Common myeloid progenitor, CD34-positive (primary cell): ENCODE data around the gene PCTP.

Experiments
- CTCF ChIA-PET: fragments of 350-600 bp; sonication (Branson Sonifier 250); formaldehyde crosslinking; loops from one replicate; lab custom pipeline; 2021; ENCODE audit warnings: antibody characterized with exemption; lab: Charles Lee
- POLR2A ChIA-PET: fragments of 350-600 bp; sonication (Branson Sonifier 250); formaldehyde crosslinking; loops from one replicate; lab custom pipeline; 2021; ENCODE audit warnings: antibody characterized with exemption; lab: Charles Lee
- DNase-seq, 3 donors: peaks; one replicate each; pipeline versions ENCODE4 v3.0.0 to v3.0.0-alpha.2; 2013
- H3K27ac ChIP-seq, 2 experiments: 1 replicate in 1 of 2; 2 replicates in 1 of 2; pipeline ENCODE4 v1.7.0; 2013; ENCODE audit warnings: inconsistent platforms in 2 of 2, low read length in 2 of 2, mild to moderate bottlenecking in 2 of 2, low read depth in 1 of 2, moderate library complexity in 1 of 2; ENCODE audit not compliant: severe bottlenecking in 2 of 2, insufficient read depth in 1 of 2, poor library complexity in 1 of 2
- H3K27me3 ChIP-seq, 5 experiments: replicated peaks in 2 of 5; 1 replicate in 3 of 5; 2 replicates in 2 of 5; pipeline versions ENCODE4 v1.6.1 to v1.7.0; 2013; ENCODE audit warnings: low read length in 4 of 5, mild to moderate bottlenecking in 2 of 5, moderate library complexity in 2 of 5, inconsistent platforms in 1 of 5; ENCODE audit not compliant: insufficient read depth in 5 of 5, control insufficient read depth in 4 of 5
- H3K36me3 ChIP-seq, 4 experiments: 1 replicate in 2 of 4; 2 replicates in 2 of 4; pipeline versions ENCODE4 v1.6.1 to v1.7.0; 2013; ENCODE audit warnings: low read length in 3 of 4, control low read depth in 1 of 4, mild to moderate bottlenecking in 1 of 4; ENCODE audit not compliant: control insufficient read depth in 4 of 4, insufficient read depth in 4 of 4
- H3K4me1 ChIP-seq, 4 experiments: 1 replicate in 3 of 4; 2 replicates in 1 of 4; pipeline versions ENCODE4 v1.6.1 to v1.7.1; 2013; ENCODE audit warnings: low read length in 3 of 4, mild to moderate bottlenecking in 3 of 4, control low read depth in 1 of 4, inconsistent platforms in 1 of 4, moderate library complexity in 1 of 4; ENCODE audit not compliant: control insufficient read depth in 4 of 4, insufficient read depth in 4 of 4; ENCODE audit errors: control extremely low read depth in 1 of 4
- H3K4me3 ChIP-seq, 7 experiments: 1 replicate in 4 of 7; 2 replicates in 3 of 7; pipeline versions ENCODE4 v1.5.1 to v1.7.0; 2013; ENCODE audit warnings: mild to moderate bottlenecking in 7 of 7, low read length in 6 of 7, moderate library complexity in 6 of 7, inconsistent platforms in 2 of 7, low read depth in 2 of 7, control low read depth in 1 of 7; ENCODE audit not compliant: insufficient read depth in 4 of 7, control insufficient read depth in 1 of 7; ENCODE audit errors: extremely low read depth in 1 of 7
- H3K9me3 ChIP-seq, 5 experiments: 1 replicate in 4 of 5; 2 replicates in 1 of 5; pipeline versions ENCODE4 v1.6.1 to v1.7.1; 2013; ENCODE audit warnings: low read length in 4 of 5, mild to moderate bottlenecking in 2 of 5, inconsistent platforms in 1 of 5, low read depth in 1 of 5, moderate library complexity in 1 of 5; ENCODE audit not compliant: control insufficient read depth in 4 of 5, insufficient read depth in 2 of 5; ENCODE audit errors: control extremely low read depth in 1 of 5
- WGBS: methylation state at CpG from one replicate; pipeline ENCODE4 v1.1.5; 2013; ENCODE audit not compliant: insufficient coverage; 5-methylcytosine and 5-hydroxymethylcytosine counted together

Gene PCTP

GRCh38 chr17:55756689-55757088, 5.8 kb downstream of the PCTP start:
- Histone ChIP-seq H3K36me3 (peaks cover 0 to 8% (median 0%) of the 10 kb centered on the region in 4 experiments), H3K27me3 (no peaks in the 10 kb centered on the region), H3K4me3 (no peak overlapping the region), H3K27ac (no peak overlapping the region), H3K4me1 (peaks cover 3 to 16% (median 9%) of the 10 kb centered on the region in 4 experiments), H3K9me3 (no peaks in the 10 kb centered on the region)
- DNase-seq, result no peak
- WGBS, result no CpG with 5 or more reads among the region's 2 CpGs
- CTCF ChIA-PET, result no interaction called here
- POLR2A ChIA-PET, result no interaction called here

GRCh38 chr17:55757659-55758058, 6.8 kb downstream of the PCTP start:
- ChIA-PET POLR2A (no interaction called here), CTCF (interaction anchor here (1.4 kb wide), 1 partner anchor 231 kb away, joined by 3 read pairs; no protein-coding TSS in a partner anchor)
- Histone ChIP-seq H3K4me3 (no peak overlapping the region), H3K27ac (no peak overlapping the region), H3K36me3 (peaks cover 0 to 8% (median 0%) of the 10 kb centered on the region in 4 experiments), H3K4me1 (peaks cover 0 to 10% (median 6%) of the 10 kb centered on the region in 4 experiments), H3K9me3 (no peaks in the 10 kb centered on the region), H3K27me3 (no peaks in the 10 kb centered on the region)
- DNase-seq, result no peak
- WGBS, result 100% methylated on average over 1 of the region's 1 CpG

GRCh38 chr17:55758171-55758570, 7.3 kb downstream of the PCTP start:
- Histone ChIP-seq H3K4me1 (peaks cover 0 to 10% (median 6%) of the 10 kb centered on the region in 4 experiments), H3K27ac (no peak overlapping the region), H3K9me3 (no peaks in the 10 kb centered on the region), H3K36me3 (peaks cover 0 to 8% (median 0%) of the 10 kb centered on the region in 4 experiments), H3K4me3 (no peak overlapping the region), H3K27me3 (no peaks in the 10 kb centered on the region)
- CTCF ChIA-PET, result interaction anchor here (0.8 to 2.6 kb wide), 4 partner anchors 11 to 232 kb away, joined by 3 to 7 read pairs (median 4); no protein-coding TSS in a partner anchor
- POLR2A ChIA-PET, result no interaction called here
- no peak for DNase-seq

- Histone ChIP-seq H3K27ac (peak overlapping the region in 1 of 2 experiments; percentile 79), H3K27me3 (no peaks in the 10 kb centered on the region), H3K4me1 (peaks cover 0 to 16% (median 7%) of the 10 kb centered on the region in 4 experiments), H3K4me3 (peak overlapping the region in 2 of 7 experiments; percentile 26 to 30), H3K9me3 (no peaks in the 10 kb centered on the region), H3K36me3 (no peaks in the 10 kb centered on the region)
- ChIA-PET CTCF (interaction anchor here (2.6 to 3.2 kb wide), 2 partner anchors 10 to 43 kb away, joined by 7 to 11 read pairs; no protein-coding TSS in a partner anchor), POLR2A (no interaction called here)
- DNase-seq, result peak; percentile 26 to 54 (median 32)
- WGBS, result 80% methylated on average over 1 of the region's 3 CpGs
Measured at GRCh38 chr17:55760643-55761355, 9.9 kb downstream of the PCTP start.

- no peaks in the 10 kb centered on the region for H3K9me3 ChIP-seq
- DNase-seq, result no peak
- no peaks in the 10 kb centered on the region for H3K36me3 ChIP-seq
- no peak overlapping the region for H3K4me3 ChIP-seq
- ChIA-PET CTCF (interaction anchor here (3.2 kb wide), 1 partner anchor 8 kb away, joined by 11 read pairs; no protein-coding TSS in a partner anchor), POLR2A (no interaction called here)
- peaks cover 0 to 16% (median 7%) of the 10 kb centered on the region in 4 experiments for H3K4me1 ChIP-seq
- H3K27me3 ChIP-seq, result no peaks in the 10 kb centered on the region
- 97% methylated on average over 4 of the region's 6 CpGs for WGBS
- no peak overlapping the region for H3K27ac ChIP-seq
Measured at GRCh38 chr17:55762086-55762858, 11.4 kb downstream of the PCTP start.

GRCh38 chr17:55763856-55764255, 13.0 kb downstream of the PCTP start:
- Histone ChIP-seq H3K36me3 (peaks cover 0 to 5% (median 1%) of the 10 kb centered on the region in 4 experiments), H3K4me3 (no peak overlapping the region), H3K9me3 (no peaks in the 10 kb centered on the region), H3K27ac (no peak overlapping the region), H3K4me1 (peaks cover 0 to 16% (median 7%) of the 10 kb centered on the region in 4 experiments), H3K27me3 (no peaks in the 10 kb centered on the region)
- ChIA-PET CTCF (no interaction called here), POLR2A (no interaction called here)
- DNase-seq, result no peak
- WGBS, result 44% methylated on average over 4 of the region's 6 CpGs
